ENCODE data around the gene GPR4.

GRCh38 chr19:45645068-45645630 lies 43.1 kb upstream of the GPR4 start:
- TF ChIP-seq ZNF274 (IDR thresholded peaks at IDR 0.05; ENCODE audit: borderline replicate concordance, extremely low read depth, low read length) (no peak), KDM1A (IDR thresholded peaks at IDR 0.05; ENCODE audit: borderline replicate concordance, low read length) (no peak), CTCF (IDR thresholded peaks at IDR 0.05; ENCODE audit: control extremely low read depth in 1 of 3, insufficient read depth in 1 of 3, low read depth in 1 of 3, low read length in 3 of 3) (no peak), TEAD4 (IDR thresholded peaks at IDR 0.05; ENCODE audit: low read depth, low read length) (no peak), CBX8 (IDR thresholded peaks at IDR 0.05; ENCODE audit: borderline replicate concordance, low read depth, low read length) (no peak), SRF (IDR thresholded peaks at IDR 0.05; ENCODE audit: low read depth, low read length) (no peak), CBX5 (IDR thresholded peaks at IDR 0.05; ENCODE audit: low read depth, low read length) (no peak), E2F6 (IDR thresholded peaks at IDR 0.05) (no peak), KDM5A (IDR thresholded peaks at IDR 0.05; ENCODE audit: low read length) (no peak)
